H54 (cell line): ENCODE data around the gene MLLT1.
"Not testable (repeated sequence)": the region's sequence is repeated elsewhere in the genome, so short reads cannot be mapped to it uniquely, and the experiment has no call there.

Experiments used
- DNase-seq: peaks from one replicate; pipeline ENCODE4 v3.0.0; 2011; ENCODE audit warnings: low spot score, mixed read lengths; ENCODE audit not compliant: insufficient read length
- FAIRE-seq: peaks from 3 replicates; lab custom pipeline; 2011; peaks lifted over from hg19 to GRCh38; lab: Jason Lieb, UNC
- POLR2A ChIP-seq: IDR thresholded peaks from 2 replicates; pipeline ENCODE4 v1.6.1; 2011; ENCODE audit warnings: low read depth, mild to moderate bottlenecking, low read length

The MLLT1 gene

GRCh38 chr19:6287269-6287885, 7.6 kb upstream of the MLLT1 start:
- FAIRE-seq (no peak), DNase-seq (no peak)
- TF ChIP-seq POLR2A: no peak

- FAIRE-seq (no peak), DNase-seq (no peak)
- TF ChIP-seq POLR2A: no peak
These were observed 6.9 kb upstream of the MLLT1 start for GRCh38 chr19:6286676-6287075.

GRCh38 chr19:6282393-6282792, 2.6 kb upstream of the MLLT1 start:
- FAIRE-seq, DNase-seq: not testable (repeated sequence)

GRCh38 chr19:6279620-6279930, 200 bp downstream of the MLLT1 start:
- no peak for TF ChIP-seq POLR2A
- DNase-seq (no peak), FAIRE-seq (no peak)

GRCh38 chr19:6278740-6279619, 795 bp downstream of the MLLT1 start:
- TF ChIP-seq POLR2A: no peak
- FAIRE-seq (no peak), DNase-seq (peak; percentile 31)

- no peak for FAIRE-seq
- no peak for TF ChIP-seq POLR2A
- DNase-seq: no peak
These were observed 1.7 kb downstream of the MLLT1 start for GRCh38 chr19:6278051-6278450.

- no peak for TF ChIP-seq POLR2A
- FAIRE-seq: no peak
- DNase-seq: no peak
These were observed 3.3 kb downstream of the MLLT1 start for GRCh38 chr19:6276447-6276846.

GRCh38 chr19:6275170-6275744, 4.5 kb downstream of the MLLT1 start:
- no peak for TF ChIP-seq POLR2A
- DNase-seq (no peak), FAIRE-seq (no peak)

- DNase-seq: no peak
- no peak for FAIRE-seq
- TF ChIP-seq POLR2A: no peak
These were observed 5.0 kb downstream of the MLLT1 start for GRCh38 chr19:6274756-6275155.

GRCh38 chr19:6273701-6274601, 5.8 kb downstream of the MLLT1 start:
- peak; percentile 66 for FAIRE-seq
- no peak for TF ChIP-seq POLR2A
- DNase-seq: peak; percentile 98

- DNase-seq (no peak), FAIRE-seq (no peak)
- TF ChIP-seq POLR2A: no peak
These were observed 6.7 kb downstream of the MLLT1 start for GRCh38 chr19:6272913-6273600.

GRCh38 chr19:6272411-6272791, 7.4 kb downstream of the MLLT1 start:
- no peak for TF ChIP-seq POLR2A
- DNase-seq (no peak), FAIRE-seq (no peak)

- DNase-seq (no peak), FAIRE-seq (no peak)
- no peak for TF ChIP-seq POLR2A
These were observed 7.9 kb downstream of the MLLT1 start for GRCh38 chr19:6271721-6272410.
